Ishikawa (cell line): Measurements from ENCODE around the gene ABCD1.
A peak's percentile ranks its signal among the peaks of the same experiment; 100 is the strongest.

Experiments
- CEBPB ChIP-seq: IDR thresholded peaks from 2 replicates; pipeline ENCODE4 v1.6.1; 2012
- CREB1 ChIP-seq: IDR thresholded peaks from 2 replicates; pipeline ENCODE4 v1.6.1; 2012; ENCODE audit warnings: low read depth
- EGR1 ChIP-seq: IDR thresholded peaks from 2 replicates; pipeline ENCODE4 v1.6.1; 2012
- EP300 ChIP-seq: IDR thresholded peaks from 2 replicates; pipeline ENCODE4 v1.6.1; 2012; ENCODE audit warnings: borderline replicate concordance
- FOXM1 ChIP-seq: IDR thresholded peaks from 2 replicates; pipeline ENCODE4 v1.6.1; 2012; ENCODE audit warnings: low read depth, borderline replicate concordance
- NFIC ChIP-seq: IDR thresholded peaks from 2 replicates; pipeline ENCODE4 v1.6.1; 2012
- RAD21 ChIP-seq: IDR thresholded peaks from 2 replicates; pipeline ENCODE4 v1.6.1; 2012; ENCODE audit warnings: low read depth
- REST ChIP-seq: IDR thresholded peaks from 2 replicates; pipeline ENCODE4 v1.6.1; 2012; ENCODE audit warnings: low read depth, mild to moderate bottlenecking
- TAF1 ChIP-seq: IDR thresholded peaks from 2 replicates; pipeline ENCODE4 v1.6.1; 2012; ENCODE audit warnings: low read depth, mild to moderate bottlenecking
- TCF12 ChIP-seq: IDR thresholded peaks from 2 replicates; pipeline ENCODE4 v1.6.1; 2012; ENCODE audit warnings: low read depth
- TEAD4 ChIP-seq: IDR thresholded peaks from 2 replicates; pipeline ENCODE4 v1.6.1; 2012
- YY1 ChIP-seq: IDR thresholded peaks from 2 replicates; pipeline ENCODE4 v1.6.1; 2012; ENCODE audit warnings: low read depth
- ZBTB7A ChIP-seq: IDR thresholded peaks from 2 replicates; pipeline ENCODE4 v1.6.1; 2012; ENCODE audit warnings: low read depth
- TF ChIP-seq, protein P1 (sequence below): IDR thresholded peaks from 2 replicates; pipeline ENCODE4 v1.6.1; 2012
- TF ChIP-seq, protein P2 (sequence below): IDR thresholded peaks from 2 replicates; pipeline ENCODE4 v1.6.1; 2012

Gene ABCD1

DNA sequence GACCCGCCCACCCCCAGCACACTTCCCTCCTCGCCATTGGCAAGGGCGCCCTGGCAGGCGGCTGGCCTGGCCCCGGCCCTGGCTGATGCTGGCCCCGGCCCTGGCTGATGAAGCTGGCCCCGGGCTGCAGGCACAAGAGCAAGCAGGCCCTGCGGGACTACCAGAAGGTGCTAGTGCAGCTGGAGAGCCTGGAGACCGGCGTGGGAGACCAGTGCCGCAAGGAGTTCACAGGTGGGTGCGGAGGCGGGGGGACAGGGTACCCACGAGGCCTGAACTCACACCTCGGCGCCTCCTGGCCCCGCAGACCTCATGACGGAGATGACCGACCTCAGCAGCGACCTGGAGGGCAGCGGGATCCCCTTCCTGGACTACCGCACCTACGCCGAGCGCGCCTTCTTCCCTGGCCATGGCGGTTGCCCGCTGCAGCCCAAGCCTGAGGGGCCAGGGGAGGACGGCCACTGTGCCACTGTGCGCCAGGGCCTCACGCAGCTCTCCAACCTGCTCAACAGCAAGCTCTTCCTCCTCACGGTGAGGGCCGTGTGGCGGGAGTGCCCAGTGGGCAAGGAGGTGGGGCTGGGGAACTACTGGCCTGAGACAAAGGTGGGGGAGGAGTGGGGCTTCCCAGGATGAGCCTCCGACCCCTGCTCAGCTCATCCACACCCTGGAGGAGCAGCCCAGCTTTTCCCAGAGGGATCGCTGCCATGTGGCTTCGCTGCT is 50.1 kb downstream of the ABCD1 start:
- no peak for TF ChIP-seq CREB1
- TF ChIP-seq TEAD4: no peak
- TF ChIP-seq RAD21: no peak
- no peak for TF ChIP-seq TAF1
- TF ChIP-seq, protein P1, sequence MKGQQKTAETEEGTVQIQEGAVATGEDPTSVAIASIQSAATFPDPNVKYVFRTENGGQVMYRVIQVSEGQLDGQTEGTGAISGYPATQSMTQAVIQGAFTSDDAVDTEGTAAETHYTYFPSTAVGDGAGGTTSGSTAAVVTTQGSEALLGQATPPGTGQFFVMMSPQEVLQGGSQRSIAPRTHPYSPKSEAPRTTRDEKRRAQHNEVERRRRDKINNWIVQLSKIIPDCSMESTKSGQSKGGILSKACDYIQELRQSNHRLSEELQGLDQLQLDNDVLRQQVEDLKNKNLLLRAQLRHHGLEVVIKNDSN: no peak
- TF ChIP-seq, protein P2, sequence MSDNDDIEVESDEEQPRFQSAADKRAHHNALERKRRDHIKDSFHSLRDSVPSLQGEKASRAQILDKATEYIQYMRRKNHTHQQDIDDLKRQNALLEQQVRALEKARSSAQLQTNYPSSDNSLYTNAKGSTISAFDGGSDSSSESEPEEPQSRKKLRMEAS: no peak
- no peak for TF ChIP-seq TCF12
- TF ChIP-seq CEBPB: no peak
- TF ChIP-seq EGR1: no peak
- TF ChIP-seq FOXM1: no peak
- no peak for TF ChIP-seq YY1

GRCh38 chrX:153775293-153776119 is 50.9 kb downstream of the ABCD1 start:
- TF ChIP-seq FOXM1 (no peak), TCF12 (no peak), YY1 (no peak), EGR1 (no peak)

DNA sequence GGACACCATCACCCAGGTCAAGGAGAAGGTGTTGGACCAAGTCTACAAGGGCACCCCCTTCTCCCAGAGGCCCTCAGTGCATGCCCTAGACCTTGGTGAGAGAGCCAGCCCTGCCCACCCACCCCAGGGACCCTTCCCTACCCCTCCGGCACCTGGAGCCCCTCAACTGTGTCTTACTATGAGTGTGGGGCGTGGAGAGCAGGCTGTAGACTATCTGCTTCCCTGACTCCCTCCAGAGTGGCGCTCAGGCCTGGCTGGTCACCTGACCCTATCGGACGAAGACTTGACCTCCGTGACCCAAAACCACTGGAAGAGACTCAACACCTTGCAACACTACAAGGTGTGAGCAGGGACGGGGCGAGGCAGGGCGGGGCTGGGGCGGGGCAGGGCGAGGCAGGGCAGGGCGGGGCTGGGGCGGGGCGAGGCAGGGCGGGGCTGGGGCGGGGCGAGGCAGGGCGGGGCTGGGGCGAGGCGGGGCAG is 51.5 kb downstream of the ABCD1 start:
- TF ChIP-seq, protein P1: peak; percentile 44; the same call in 1 of the 2 replicates
- no peak for TF ChIP-seq ZBTB7A
- TF ChIP-seq, protein P2: no peak

GRCh38 chrX:153776611-153777045 is 52.0 kb downstream of the ABCD1 start:
- TF ChIP-seq YY1 (no peak), CREB1 (no peak), FOXM1 (no peak), TEAD4 (no peak), REST (no peak), ZBTB7A (no peak)
- TF ChIP-seq, protein P1: no peak

GRCh38 chrX:153777261-153778090 is 52.8 kb downstream of the ABCD1 start:
- TF ChIP-seq CEBPB: no peak
- no peak for TF ChIP-seq EGR1
- TF ChIP-seq REST: no peak
- TF ChIP-seq TCF12: no peak
- TF ChIP-seq NFIC: no peak
- TF ChIP-seq ZBTB7A: no peak
- TF ChIP-seq, protein P2: no peak
- TF ChIP-seq, protein P1: no peak
- no peak for TF ChIP-seq YY1
- no peak for TF ChIP-seq CREB1
- no peak for TF ChIP-seq EP300
- no peak for TF ChIP-seq TEAD4
- no peak for TF ChIP-seq FOXM1
